ENCODE data around the gene GPR146. TPM values are rescaled to one million over a fixed set of nuclear protein-coding genes. Genes with fewer than 3 reads are reported as not detected.

GPR146 gene
- total RNA-seq, 1 donor from 2014 or later, result 1.3 TPM

GRCh38 chr7:1005303-1005702, 39.0 kb upstream of the GPR146 start:
- peaks cover 6% of the 10 kb centered on the region for H3K36me3 ChIP-seq (ENCODE audit: control insufficient read depth, insufficient read depth, low read length)
- H3K27me3 ChIP-seq (ENCODE audit: control insufficient read depth, insufficient read depth, low read length), result no peaks in the 10 kb centered on the region
- H3K4me3 ChIP-seq (ENCODE audit: low read depth, low read length), result no peak overlapping the region
- TF ChIP-seq CTCF (IDR thresholded peaks at IDR 0.05; ENCODE audit: insufficient read depth, low read length, severe bottlenecking), result no peak
- no peak for FAIRE-seq
- DNase-seq (ENCODE audit: low read depth), result no peak

- DNase-seq (ENCODE audit: low read depth) (no peak), FAIRE-seq (no peak)
- TF ChIP-seq CTCF (IDR thresholded peaks at IDR 0.05; ENCODE audit: insufficient read depth, low read length, severe bottlenecking), result no peak
- Histone ChIP-seq H3K27me3 (ENCODE audit: control insufficient read depth, insufficient read depth, low read length) (no peaks in the 10 kb centered on the region), H3K4me3 (ENCODE audit: low read depth, low read length) (no peak overlapping the region), H3K36me3 (ENCODE audit: control insufficient read depth, insufficient read depth, low read length) (peaks cover 6% of the 10 kb centered on the region)
Observed at GRCh38 chr7:1007901-1008300, 36.4 kb upstream of the GPR146 start.

- no peaks in the 10 kb centered on the region for H3K27me3 ChIP-seq (ENCODE audit: control insufficient read depth, insufficient read depth, low read length)
Observed at GRCh38 chr7:1008733-1009363, 35.5 kb upstream of the GPR146 start.

GRCh38 chr7:1009747-1010146, 34.6 kb upstream of the GPR146 start:
- DNase-seq (ENCODE audit: low read depth) (no peak), FAIRE-seq (no peak)
- Histone ChIP-seq H3K36me3 (ENCODE audit: control insufficient read depth, insufficient read depth, low read length) (peaks cover 5% of the 10 kb centered on the region), H3K27me3 (ENCODE audit: control insufficient read depth, insufficient read depth, low read length) (no peaks in the 10 kb centered on the region), H3K4me3 (ENCODE audit: low read depth, low read length) (no peak overlapping the region)
- TF ChIP-seq CTCF (IDR thresholded peaks at IDR 0.05; ENCODE audit: insufficient read depth, low read length, severe bottlenecking), result no peak

More at GRCh38 chr7:1008733-1009363, 35.5 kb upstream of the GPR146 start:
- no peak for TF ChIP-seq CTCF (IDR thresholded peaks at IDR 0.05; ENCODE audit: insufficient read depth, low read length, severe bottlenecking)
- Histone ChIP-seq H3K36me3 (ENCODE audit: control insufficient read depth, insufficient read depth, low read length) (peaks cover 6% of the 10 kb centered on the region), H3K4me3 (ENCODE audit: low read depth, low read length) (no peak overlapping the region)
- DNase-seq (ENCODE audit: low read depth) (no peak), FAIRE-seq (peak; percentile 97)

GRCh38 chr7:1010226-1010625, 34.1 kb upstream of the GPR146 start:
- Histone ChIP-seq H3K27me3 (ENCODE audit: control insufficient read depth, insufficient read depth, low read length) (no peaks in the 10 kb centered on the region), H3K36me3 (ENCODE audit: control insufficient read depth, insufficient read depth, low read length) (peaks cover 5% of the 10 kb centered on the region), H3K4me3 (ENCODE audit: low read depth, low read length) (no peak overlapping the region)
- FAIRE-seq, result no peak
- TF ChIP-seq CTCF (IDR thresholded peaks at IDR 0.05; ENCODE audit: insufficient read depth, low read length, severe bottlenecking), result no peak
- no peak for DNase-seq (ENCODE audit: low read depth)
